ENCODE data around the gene GSTO2.

GSTO2 gene

GRCh38 chr10:104307576-104308438 is 38.8 kb downstream of the GSTO2 start:
- Histone ChIP-seq H3K27ac (ENCODE audit: low read length) (peak overlapping the region; percentile 40; the same call in 1 of the 2 replicates), H3K9ac (ENCODE audit: low read length) (no peak overlapping the region), H3K9me2 (replicated peaks; ENCODE audit: insufficient read depth, low read length) (no peaks in the 10 kb centered on the region), H3K36me3 (replicated peaks; ENCODE audit: insufficient read depth, low read length) (no peaks in the 10 kb centered on the region), H4K20me1 (ENCODE audit: insufficient read depth, low read length) (no peaks in the 10 kb centered on the region), H3K4me1 (ENCODE audit: low read length) (peaks cover 17% of the 10 kb centered on the region), H3K4me3 (ENCODE audit: low read length) (no peak overlapping the region), H3K79me2 (ENCODE audit: low read length) (no peaks in the 10 kb centered on the region), H3K9me3 (replicated peaks; ENCODE audit: insufficient read depth, low read length) (no peaks in the 10 kb centered on the region), H3F3A (ENCODE audit: insufficient read depth, low read length) (peaks cover 14% of the 10 kb centered on the region; the same call in 1 of the 2 replicates), H3K4me2 (ENCODE audit: low read depth, low read length) (peak overlapping the region; percentile 61), H2AFZ (ENCODE audit: low read length) (no peak overlapping the region), H3K27me3 (replicated peaks; ENCODE audit: insufficient read depth, low read length) (no peaks in the 10 kb centered on the region)
- DNase-seq = no peak
- no peak for TF ChIP-seq EZH2phosphoT487 (IDR thresholded peaks at IDR 0.05; ENCODE audit: low read length)
- TF ChIP-seq EZH2 (optimal IDR thresholded peaks at IDR 0.05; ENCODE audit: low read depth, low read length) = no peak
- TF ChIP-seq, protein P1, sequence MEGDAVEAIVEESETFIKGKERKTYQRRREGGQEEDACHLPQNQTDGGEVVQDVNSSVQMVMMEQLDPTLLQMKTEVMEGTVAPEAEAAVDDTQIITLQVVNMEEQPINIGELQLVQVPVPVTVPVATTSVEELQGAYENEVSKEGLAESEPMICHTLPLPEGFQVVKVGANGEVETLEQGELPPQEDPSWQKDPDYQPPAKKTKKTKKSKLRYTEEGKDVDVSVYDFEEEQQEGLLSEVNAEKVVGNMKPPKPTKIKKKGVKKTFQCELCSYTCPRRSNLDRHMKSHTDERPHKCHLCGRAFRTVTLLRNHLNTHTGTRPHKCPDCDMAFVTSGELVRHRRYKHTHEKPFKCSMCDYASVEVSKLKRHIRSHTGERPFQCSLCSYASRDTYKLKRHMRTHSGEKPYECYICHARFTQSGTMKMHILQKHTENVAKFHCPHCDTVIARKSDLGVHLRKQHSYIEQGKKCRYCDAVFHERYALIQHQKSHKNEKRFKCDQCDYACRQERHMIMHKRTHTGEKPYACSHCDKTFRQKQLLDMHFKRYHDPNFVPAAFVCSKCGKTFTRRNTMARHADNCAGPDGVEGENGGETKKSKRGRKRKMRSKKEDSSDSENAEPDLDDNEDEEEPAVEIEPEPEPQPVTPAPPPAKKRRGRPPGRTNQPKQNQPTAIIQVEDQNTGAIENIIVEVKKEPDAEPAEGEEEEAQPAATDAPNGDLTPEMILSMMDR (IDR thresholded peaks at IDR 0.05; ENCODE audit: low read length) = no peak

- no peaks in the 10 kb centered on the region for H3K9me3 ChIP-seq (replicated peaks; ENCODE audit: insufficient read depth, low read length)
- H3F3A ChIP-seq (ENCODE audit: insufficient read depth, low read length) = peaks cover 14% of the 10 kb centered on the region; the same call in 1 of the 2 replicates
- peak overlapping the region; percentile 40; the same call in 1 of the 2 replicates for H3K27ac ChIP-seq (ENCODE audit: low read length)
- no peak overlapping the region for H2AFZ ChIP-seq (ENCODE audit: low read length)
- DNase-seq = peak; percentile 69
- peak overlapping the region; percentile 61 for H3K4me2 ChIP-seq (ENCODE audit: low read depth, low read length)
- H3K4me3 ChIP-seq (ENCODE audit: low read length) = no peak overlapping the region
- TF ChIP-seq EZH2 (optimal IDR thresholded peaks at IDR 0.05; ENCODE audit: low read depth, low read length) = no peak
- TF ChIP-seq, protein P1 (IDR thresholded peaks at IDR 0.05; ENCODE audit: low read length) = no peak
- TF ChIP-seq EZH2phosphoT487 (IDR thresholded peaks at IDR 0.05; ENCODE audit: low read length) = no peak
- H3K36me3 ChIP-seq (replicated peaks; ENCODE audit: insufficient read depth, low read length) = no peaks in the 10 kb centered on the region
- H4K20me1 ChIP-seq (ENCODE audit: insufficient read depth, low read length) = no peaks in the 10 kb centered on the region
- no peak overlapping the region for H3K9ac ChIP-seq (ENCODE audit: low read length)
- H3K27me3 ChIP-seq (replicated peaks; ENCODE audit: insufficient read depth, low read length) = no peaks in the 10 kb centered on the region
- H3K4me1 ChIP-seq (ENCODE audit: low read length) = peaks cover 17% of the 10 kb centered on the region
- H3K9me2 ChIP-seq (replicated peaks; ENCODE audit: insufficient read depth, low read length) = no peaks in the 10 kb centered on the region
- H3K79me2 ChIP-seq (ENCODE audit: low read length) = no peaks in the 10 kb centered on the region
These were observed 39.5 kb downstream of the GSTO2 start for GRCh38 chr10:104308439-104308903.

DNA sequence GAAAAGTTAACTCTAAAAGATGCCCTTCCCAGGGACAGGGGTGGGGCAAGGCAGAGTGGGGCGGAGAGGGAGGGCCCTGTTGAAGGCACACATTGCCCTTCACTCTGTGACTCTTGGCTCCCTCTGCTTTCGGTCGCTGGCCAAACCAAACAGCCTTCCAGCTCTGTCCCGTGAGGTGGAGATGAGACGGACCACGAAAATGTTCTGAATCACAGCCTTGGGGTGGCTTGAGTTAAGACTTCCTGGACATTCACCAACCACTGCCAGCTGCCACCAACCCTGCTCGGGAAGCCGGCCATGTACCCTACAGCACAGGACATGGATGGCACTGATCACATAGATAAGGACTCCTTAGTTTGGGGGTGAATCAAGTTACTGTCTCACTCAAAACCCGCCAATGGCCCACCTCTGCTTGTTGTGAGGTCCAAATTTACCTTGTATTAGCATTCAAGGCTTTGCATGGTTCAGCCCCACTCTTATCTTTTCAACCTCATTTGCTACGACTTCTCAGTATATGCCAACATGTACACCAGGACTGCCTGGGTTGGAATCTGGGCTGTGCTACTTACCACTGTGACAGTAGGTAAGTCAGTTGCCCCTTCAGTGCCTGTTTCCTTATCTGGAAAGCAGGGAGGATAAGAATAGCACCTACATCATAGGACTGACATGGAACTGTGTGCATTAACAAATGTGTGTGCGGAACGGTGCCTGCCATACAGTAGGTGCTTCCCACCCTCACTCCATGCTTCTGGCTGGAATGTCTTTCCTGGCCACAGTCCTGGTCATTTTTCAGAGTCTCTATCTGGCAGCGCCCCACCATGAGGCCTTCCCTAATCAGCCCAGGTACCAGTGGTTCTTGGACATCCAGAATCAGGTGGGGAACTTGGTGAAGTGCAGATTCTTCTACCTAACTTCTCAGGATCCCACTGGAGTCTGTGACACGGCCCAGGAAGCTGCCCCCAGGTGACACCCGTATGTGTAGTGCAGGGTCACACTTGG is 41.3 kb downstream of the GSTO2 start:
- no peak overlapping the region for H3K4me2 ChIP-seq (ENCODE audit: low read depth, low read length)
- DNase-seq = no peak
- peaks cover 14% of the 10 kb centered on the region; the same call in 1 of the 2 replicates for H3F3A ChIP-seq (ENCODE audit: insufficient read depth, low read length)
- no peak overlapping the region for H2AFZ ChIP-seq (ENCODE audit: low read length)
- H3K9ac ChIP-seq (ENCODE audit: low read length) = no peak overlapping the region
- no peak for TF ChIP-seq EZH2phosphoT487 (IDR thresholded peaks at IDR 0.05; ENCODE audit: low read length)
- TF ChIP-seq, protein P1 (IDR thresholded peaks at IDR 0.05; ENCODE audit: low read length) = no peak
- TF ChIP-seq EZH2 (optimal IDR thresholded peaks at IDR 0.05; ENCODE audit: low read depth, low read length) = no peak
- no peaks in the 10 kb centered on the region for H3K27me3 ChIP-seq (replicated peaks; ENCODE audit: insufficient read depth, low read length)
- no peak overlapping the region for H3K27ac ChIP-seq (ENCODE audit: low read length)
- peaks cover 17% of the 10 kb centered on the region for H3K4me1 ChIP-seq (ENCODE audit: low read length)
- no peaks in the 10 kb centered on the region for H3K9me3 ChIP-seq (replicated peaks; ENCODE audit: insufficient read depth, low read length)
- no peaks in the 10 kb centered on the region for H3K36me3 ChIP-seq (replicated peaks; ENCODE audit: insufficient read depth, low read length)
- H3K9me2 ChIP-seq (replicated peaks; ENCODE audit: insufficient read depth, low read length) = no peaks in the 10 kb centered on the region
- no peaks in the 10 kb centered on the region for H4K20me1 ChIP-seq (ENCODE audit: insufficient read depth, low read length)
- no peak overlapping the region for H3K4me3 ChIP-seq (ENCODE audit: low read length)
- H3K79me2 ChIP-seq (ENCODE audit: low read length) = no peaks in the 10 kb centered on the region

Data from MM.1S (cell line).